ENCODE data around the gene CACNA1G. TPM values are rescaled to one million over a fixed set of nuclear protein-coding genes. Genes with fewer than 3 reads are reported as not detected.

Gene CACNA1G
- total and polyA plus RNA-seq, 9 of the 15 experiments (the other 6 are each of a cell fraction or from before 2014, with no cell fraction given) = 0.01 TPM; not detected in 8

DNA sequence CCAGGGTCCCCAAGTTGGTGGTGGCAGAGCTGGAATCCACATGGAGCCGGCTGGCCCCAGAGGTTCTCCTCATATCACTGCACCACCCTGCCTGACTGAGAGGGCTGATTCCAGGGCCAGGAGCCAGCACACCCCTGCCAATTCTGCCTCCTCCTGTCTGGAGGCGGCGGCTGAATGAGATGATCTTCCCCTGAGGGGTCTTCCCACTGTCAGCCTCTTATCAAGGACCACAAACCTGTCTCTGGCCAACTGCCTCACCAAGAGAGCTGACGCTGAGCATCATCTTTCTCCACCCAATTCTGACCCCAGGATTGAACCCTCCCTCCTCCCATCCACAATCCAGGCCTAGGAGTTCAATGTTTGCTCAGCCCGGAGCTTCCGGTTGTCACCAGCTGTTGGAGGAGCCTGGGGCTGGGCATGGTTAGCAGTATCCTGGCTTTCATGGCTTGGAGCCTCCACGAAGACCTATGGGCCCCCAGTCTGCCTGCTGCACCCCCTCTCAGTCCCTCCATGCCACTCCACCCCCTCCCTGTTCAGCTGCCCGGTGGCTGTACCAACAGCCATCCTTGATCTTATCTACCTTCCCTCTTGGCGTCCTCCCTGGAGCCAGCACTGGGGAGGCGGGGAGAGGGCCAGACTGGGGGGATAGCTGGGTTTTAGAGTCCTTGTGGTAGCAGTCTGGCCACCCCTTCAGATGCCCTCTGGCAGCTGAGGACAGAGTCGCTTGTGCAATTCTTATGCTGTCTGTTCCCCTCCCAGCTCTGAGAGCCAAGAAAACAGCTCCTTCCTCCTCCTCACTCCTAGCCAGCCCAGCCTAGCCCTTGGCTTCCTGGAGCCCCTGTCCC is 99.7 kb downstream of the CACNA1G start:
- ATAC-seq (no peak), DNase-seq (ENCODE audit: extremely low read depth in 1 of 4, low spot score in 3 of 4) (peak; percentile 43 to 68 (median 58)), FAIRE-seq (peak; percentile 62)
- Histone ChIP-seq H3K4me2 (ENCODE audit: insufficient read depth, low read length) (no peak overlapping the region), H3K9me1 (ENCODE audit: control insufficient read depth, insufficient read depth, low read length) (peaks cover 8% of the 10 kb centered on the region), H3K4me3 (no peak overlapping the region), H4K20me1 (replicated peaks; ENCODE audit: control insufficient read depth, insufficient read depth, low read length) (no peaks in the 10 kb centered on the region), H3K4me1 (replicated peaks in 1 of 2; ENCODE audit: control insufficient read depth in 2 of 2, insufficient read depth in 2 of 2, low read length in 2 of 2) (peaks cover 58 to 61% of the 10 kb centered on the region in 2 experiments), H2AFZ (ENCODE audit: low read depth, low read length) (peak overlapping the region; percentile 81), H3K27ac (ENCODE audit: extremely low read depth, low read depth, low read length) (peak overlapping the region; percentile 95), H3K36me3 (ENCODE audit: control insufficient read depth, insufficient read depth, low read length) (no peaks in the 10 kb centered on the region), H3K9me3 (replicated peaks; ENCODE audit: control insufficient read depth, insufficient read depth, low read depth, low read length) (no peaks in the 10 kb centered on the region), H3K9ac (ENCODE audit: insufficient read depth in 1 of 2, low read depth in 2 of 2, low read length in 2 of 2) (peak overlapping the region; percentile 58 to 83), H3K27me3 (ENCODE audit: control insufficient read depth in 2 of 2, insufficient read depth in 2 of 2, low read length in 2 of 2) (no peaks in the 10 kb centered on the region; a peak in 1 of 5 replicates), H3K79me2 (ENCODE audit: control insufficient read depth, insufficient read depth, low read length) (no peaks in the 10 kb centered on the region)
- intact Hi-C loops (cut with micrococcal nuclease) (no loop called here), in situ Hi-C loops (cut with MboI) (no loop called here)
- POLR2A ChIA-PET = interaction anchor here (0.6 to 2.1 kb wide), 5 partner anchors 14 to 558 kb away, joined by 3 to 6 read pairs (median 3); partner anchors contain the start of gene LUC7L3
- CTCF ChIA-PET (ENCODE audit: low intra/inter-chr PET ratio) = no interaction called here
- WGBS (ENCODE audit: insufficient coverage, low coverage, missing lambda C conversion rate) = 27% methylated on average over 11 of the region's 11 CpGs
- BruUV-seq (replicated peaks) = no TSS peak
- TF ChIP-seq NCOA1 (IDR thresholded peaks at IDR 0.05; ENCODE audit: low read depth) (no peak), ZNF77 (CRISPR knock-in tag; IDR thresholded peaks at IDR 0.05) (no peak), MAFG (tag; conservative IDR thresholded peaks at IDR 0.05) (no peak), XRCC4 (IDR thresholded peaks at IDR 0.05; ENCODE audit: extremely low read depth, insufficient read depth, insufficient read length) (no peak), ZFX (CRISPR knock-in tag; IDR thresholded peaks at IDR 0.05) (0 out of 2 replicates have a peak, but pooled peaks have one; percentile 2), POLR2G (IDR thresholded peaks at IDR 0.05; ENCODE audit: low read depth, low read length) (no peak), TAF1 (IDR thresholded peaks at IDR 0.05; ENCODE audit: control insufficient read depth, extremely low read depth, insufficient read depth, low read length, severe bottlenecking) (no peak), RBFOX2 (IDR thresholded peaks at IDR 0.05; ENCODE audit: low read depth, low read length) (no peak), HNRNPUL1 (IDR thresholded peaks at IDR 0.05; ENCODE audit: low read length) (no peak), RBM15 (IDR thresholded peaks at IDR 0.05; ENCODE audit: insufficient read depth, low read length) (no peak), CBX5 (IDR thresholded peaks at IDR 0.05; ENCODE audit: borderline replicate concordance, low read depth) (no peak), SMARCC2 (IDR thresholded peaks at IDR 0.05; ENCODE audit: low read depth) (no peak), ATF1 (CRISPR knock-in tag; IDR thresholded peaks at IDR 0.05) (no peak), ATF1 (tag; IDR thresholded peaks at IDR 0.05) (0 out of 2 replicates have a peak, but pooled peaks have one; percentile 15)
- TF ChIP-seq, protein P1, sequence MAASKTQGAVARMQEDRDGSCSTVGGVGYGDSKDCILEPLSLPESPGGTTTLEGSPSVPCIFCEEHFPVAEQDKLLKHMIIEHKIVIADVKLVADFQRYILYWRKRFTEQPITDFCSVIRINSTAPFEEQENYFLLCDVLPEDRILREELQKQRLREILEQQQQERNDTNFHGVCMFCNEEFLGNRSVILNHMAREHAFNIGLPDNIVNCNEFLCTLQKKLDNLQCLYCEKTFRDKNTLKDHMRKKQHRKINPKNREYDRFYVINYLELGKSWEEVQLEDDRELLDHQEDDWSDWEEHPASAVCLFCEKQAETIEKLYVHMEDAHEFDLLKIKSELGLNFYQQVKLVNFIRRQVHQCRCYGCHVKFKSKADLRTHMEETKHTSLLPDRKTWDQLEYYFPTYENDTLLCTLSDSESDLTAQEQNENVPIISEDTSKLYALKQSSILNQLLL (CRISPR knock-in tag; IDR thresholded peaks at IDR 0.05; ENCODE audit: borderline replicate concordance) = no peak
- TF ChIP-seq, protein P2, sequence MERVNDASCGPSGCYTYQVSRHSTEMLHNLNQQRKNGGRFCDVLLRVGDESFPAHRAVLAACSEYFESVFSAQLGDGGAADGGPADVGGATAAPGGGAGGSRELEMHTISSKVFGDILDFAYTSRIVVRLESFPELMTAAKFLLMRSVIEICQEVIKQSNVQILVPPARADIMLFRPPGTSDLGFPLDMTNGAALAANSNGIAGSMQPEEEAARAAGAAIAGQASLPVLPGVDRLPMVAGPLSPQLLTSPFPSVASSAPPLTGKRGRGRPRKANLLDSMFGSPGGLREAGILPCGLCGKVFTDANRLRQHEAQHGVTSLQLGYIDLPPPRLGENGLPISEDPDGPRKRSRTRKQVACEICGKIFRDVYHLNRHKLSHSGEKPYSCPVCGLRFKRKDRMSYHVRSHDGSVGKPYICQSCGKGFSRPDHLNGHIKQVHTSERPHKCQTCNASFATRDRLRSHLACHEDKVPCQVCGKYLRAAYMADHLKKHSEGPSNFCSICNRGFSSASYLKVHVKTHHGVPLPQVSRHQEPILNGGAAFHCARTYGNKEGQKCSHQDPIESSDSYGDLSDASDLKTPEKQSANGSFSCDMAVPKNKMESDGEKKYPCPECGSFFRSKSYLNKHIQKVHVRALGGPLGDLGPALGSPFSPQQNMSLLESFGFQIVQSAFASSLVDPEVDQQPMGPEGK (CRISPR knock-in tag; IDR thresholded peaks at IDR 0.05; ENCODE audit: borderline replicate concordance) = no peak
- TF ChIP-seq, protein P3, sequence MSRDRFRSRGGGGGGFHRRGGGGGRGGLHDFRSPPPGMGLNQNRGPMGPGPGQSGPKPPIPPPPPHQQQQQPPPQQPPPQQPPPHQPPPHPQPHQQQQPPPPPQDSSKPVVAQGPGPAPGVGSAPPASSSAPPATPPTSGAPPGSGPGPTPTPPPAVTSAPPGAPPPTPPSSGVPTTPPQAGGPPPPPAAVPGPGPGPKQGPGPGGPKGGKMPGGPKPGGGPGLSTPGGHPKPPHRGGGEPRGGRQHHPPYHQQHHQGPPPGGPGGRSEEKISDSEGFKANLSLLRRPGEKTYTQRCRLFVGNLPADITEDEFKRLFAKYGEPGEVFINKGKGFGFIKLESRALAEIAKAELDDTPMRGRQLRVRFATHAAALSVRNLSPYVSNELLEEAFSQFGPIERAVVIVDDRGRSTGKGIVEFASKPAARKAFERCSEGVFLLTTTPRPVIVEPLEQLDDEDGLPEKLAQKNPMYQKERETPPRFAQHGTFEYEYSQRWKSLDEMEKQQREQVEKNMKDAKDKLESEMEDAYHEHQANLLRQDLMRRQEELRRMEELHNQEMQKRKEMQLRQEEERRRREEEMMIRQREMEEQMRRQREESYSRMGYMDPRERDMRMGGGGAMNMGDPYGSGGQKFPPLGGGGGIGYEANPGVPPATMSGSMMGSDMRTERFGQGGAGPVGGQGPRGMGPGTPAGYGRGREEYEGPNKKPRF (IDR thresholded peaks at IDR 0.05; ENCODE audit: low read depth, low read length) = no peak
